ENCODE measurements around the gene COL28A1.
"Not testable (repeated sequence)": the region's sequence is repeated elsewhere in the genome, so short reads cannot be mapped to it uniquely, and the experiment has no call there.

The COL28A1 gene

GRCh38 chr7:7519528-7519927, 16.1 kb downstream of the COL28A1 start:
- DNase-seq (ENCODE audit: low read depth in 2 of 2, low spot score in 1 of 2), result no peak

DNA sequence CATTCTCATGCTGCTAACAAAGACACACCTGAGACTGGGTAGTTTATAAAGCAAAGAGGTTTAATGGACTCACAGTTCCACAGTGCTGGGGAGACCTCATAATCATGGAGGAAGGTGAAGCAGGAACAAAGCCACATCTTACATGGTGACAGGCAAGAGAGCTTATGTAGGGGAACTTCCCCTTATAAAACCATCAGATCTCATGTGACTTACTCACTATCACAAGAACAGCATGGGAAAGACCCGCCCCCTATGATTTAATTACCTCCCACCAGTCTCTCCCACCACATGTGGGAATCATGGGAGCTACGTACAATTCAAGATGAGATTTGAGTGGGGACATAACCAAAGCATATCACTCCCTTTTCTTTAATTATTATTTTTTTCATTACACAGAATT, 16.6 kb downstream of the COL28A1 start:
- DNase-seq (ENCODE audit: low read depth in 2 of 2, low spot score in 1 of 2), result no peak

DNA sequence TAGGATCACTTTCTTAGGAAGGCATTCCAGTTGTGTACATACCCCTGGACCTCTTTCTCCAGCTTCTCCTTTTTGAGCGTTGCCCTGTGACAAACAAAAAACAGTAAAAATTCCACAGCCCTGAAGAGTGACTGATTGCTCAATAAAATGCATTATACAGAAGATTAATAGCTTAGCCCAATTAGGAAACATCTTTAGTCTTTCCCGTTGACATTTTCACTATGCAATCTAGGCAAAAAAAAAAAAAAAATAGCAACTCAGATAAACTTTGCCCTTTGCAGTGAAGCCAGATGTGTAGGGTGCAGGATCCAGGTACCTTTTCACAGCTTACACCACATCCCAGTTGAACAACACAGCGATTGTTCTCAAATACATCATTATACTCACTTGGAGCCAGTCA, 17.9 kb downstream of the COL28A1 start:
- DNase-seq (ENCODE audit: low read depth in 2 of 2, low spot score in 1 of 2), result no peak

DNA sequence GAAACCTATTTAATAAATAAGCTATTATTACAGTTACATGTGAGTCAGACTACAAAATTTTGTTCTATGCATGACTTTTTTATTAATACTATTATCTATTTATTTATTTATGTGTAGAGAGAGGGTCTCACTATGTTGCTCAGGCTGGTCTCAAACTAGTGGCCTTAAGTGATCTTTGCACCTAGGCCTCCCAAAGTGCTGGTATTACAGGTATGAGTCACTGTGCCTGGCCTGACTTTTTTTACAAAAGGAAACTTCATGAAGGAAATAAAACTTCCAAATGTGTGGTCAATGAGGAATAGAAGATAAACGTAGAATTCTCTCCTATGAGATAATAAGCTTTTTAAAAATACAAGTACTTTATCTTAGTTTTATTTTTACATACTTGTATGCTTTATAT, 19.0 kb downstream of the COL28A1 start:
- DNase-seq (ENCODE audit: low read depth in 2 of 2, low spot score in 1 of 2), result no peak

DNA sequence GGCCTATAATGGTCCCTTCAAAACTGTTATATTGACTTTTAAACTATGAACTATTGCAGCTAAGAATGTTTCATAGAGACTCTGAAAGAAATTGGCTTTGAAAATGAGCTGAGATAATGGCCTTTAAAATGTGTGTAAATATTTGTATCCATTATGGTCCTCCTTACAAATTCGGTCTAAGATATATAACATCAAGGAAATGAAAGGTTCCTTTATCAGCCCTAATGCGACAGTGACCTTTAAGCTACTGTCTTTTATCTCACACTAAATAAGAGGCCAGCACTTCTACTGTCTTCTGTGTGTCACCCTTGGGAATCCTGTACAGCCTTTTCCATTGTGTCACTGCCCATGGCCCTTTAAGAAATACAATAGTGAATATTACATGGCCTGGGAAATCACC, 19.5 kb downstream of the COL28A1 start:
- DNase-seq (ENCODE audit: low read depth in 2 of 2, low spot score in 1 of 2), result no peak

DNA sequence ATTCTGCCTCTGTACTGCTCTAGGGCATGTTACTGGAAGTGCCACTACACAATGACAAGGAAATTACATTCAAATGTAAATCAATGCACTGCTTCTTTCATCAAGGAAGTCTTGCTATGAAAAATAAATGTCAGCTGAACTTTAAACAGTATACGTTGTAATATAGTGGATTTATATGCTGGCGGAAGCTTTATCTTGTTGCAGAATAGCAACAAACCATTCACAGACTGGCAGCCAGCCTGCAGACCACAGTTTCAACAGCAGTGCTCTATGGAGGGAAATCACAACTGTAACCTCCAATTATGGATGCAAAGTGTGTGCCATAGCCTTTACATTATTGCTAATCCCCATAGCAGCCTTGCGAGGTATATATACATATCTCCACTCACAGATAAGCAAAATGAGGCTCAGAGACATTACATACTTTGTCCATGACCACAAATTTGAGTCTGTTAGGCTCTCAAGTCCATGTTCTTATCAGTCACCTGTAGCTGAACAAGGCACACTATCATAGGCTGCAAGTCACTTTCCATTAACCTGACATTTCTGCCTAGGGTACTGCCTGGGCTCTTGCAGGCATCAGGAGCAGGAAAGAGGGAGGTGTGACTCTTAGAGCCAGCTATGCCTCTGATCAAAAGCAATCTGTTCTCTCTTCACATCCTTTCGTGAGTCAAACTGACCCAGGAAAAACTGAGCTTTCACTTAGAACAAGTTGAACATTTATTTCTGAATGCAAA, 22.6 kb downstream of the COL28A1 start:
- DNase-seq (ENCODE audit: low read depth in 2 of 2, low spot score in 1 of 2), result no peak

DNA sequence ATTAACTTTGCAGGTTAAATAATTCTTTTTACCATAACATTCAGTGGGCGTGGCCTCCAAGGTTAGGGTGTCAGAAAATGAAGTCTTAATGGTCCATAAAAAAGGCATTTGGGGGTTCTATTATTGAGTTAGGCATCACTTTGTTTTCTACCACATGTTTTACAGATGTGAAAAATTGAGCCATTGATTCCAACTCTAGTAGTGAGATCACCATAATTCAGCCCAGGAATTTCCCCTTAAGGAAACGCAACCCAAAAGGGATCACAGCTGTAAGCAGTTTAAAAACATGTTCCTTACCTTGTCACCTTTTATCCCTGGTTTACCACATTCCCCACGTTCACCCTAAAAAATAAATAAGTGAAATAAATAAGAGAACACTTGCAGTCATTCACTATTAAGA, 24.9 kb downstream of the COL28A1 start:
- DNase-seq (ENCODE audit: low read depth in 2 of 2, low spot score in 1 of 2), result no peak

- no peak for DNase-seq (ENCODE audit: low read depth in 2 of 2, low spot score in 1 of 2)
Observed at GRCh38 chr7:7505915-7506314, 29.8 kb downstream of the COL28A1 start.

DNA sequence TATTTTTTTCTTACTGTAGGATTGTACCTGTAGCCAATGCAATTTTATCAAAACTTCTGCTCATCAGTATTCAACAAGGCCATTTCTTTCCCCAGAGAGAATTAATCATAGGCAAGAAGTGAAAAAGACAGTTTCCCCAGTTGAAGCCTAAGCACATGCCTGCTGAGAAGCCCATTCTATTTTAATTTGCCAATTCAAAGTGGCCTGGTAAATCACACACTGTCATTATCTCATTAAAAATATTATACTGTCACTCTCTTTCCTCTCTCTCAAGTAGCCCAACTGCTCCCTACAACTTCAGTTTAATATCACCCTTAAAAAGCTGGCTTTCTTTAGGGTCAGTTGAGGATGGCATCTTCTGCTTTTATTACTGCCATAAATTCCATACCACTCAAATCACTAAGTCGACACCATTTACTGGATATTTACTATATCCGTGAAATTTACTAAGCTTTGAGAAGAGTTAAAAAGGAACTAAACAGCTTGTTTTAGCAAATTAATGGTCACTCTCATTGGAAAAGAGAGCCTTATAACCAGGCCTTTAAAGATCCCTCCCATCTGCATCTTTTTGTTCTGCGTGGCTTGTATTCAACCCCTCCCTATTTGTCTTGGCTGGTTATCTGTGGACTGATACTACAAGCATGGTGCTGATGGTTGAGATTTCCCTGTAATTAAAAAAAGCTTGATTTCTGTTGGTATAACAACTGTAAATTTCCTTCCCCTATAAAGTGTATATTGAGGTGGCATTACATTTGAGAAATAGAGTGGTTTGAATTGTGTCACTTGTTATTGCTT, 30.6 kb downstream of the COL28A1 start:
- no peak for DNase-seq (ENCODE audit: low read depth in 2 of 2, low spot score in 1 of 2)

- DNase-seq (ENCODE audit: low read depth in 2 of 2, low spot score in 1 of 2), result no peak
Observed at GRCh38 chr7:7499892-7500291, 35.8 kb downstream of the COL28A1 start.

DNA sequence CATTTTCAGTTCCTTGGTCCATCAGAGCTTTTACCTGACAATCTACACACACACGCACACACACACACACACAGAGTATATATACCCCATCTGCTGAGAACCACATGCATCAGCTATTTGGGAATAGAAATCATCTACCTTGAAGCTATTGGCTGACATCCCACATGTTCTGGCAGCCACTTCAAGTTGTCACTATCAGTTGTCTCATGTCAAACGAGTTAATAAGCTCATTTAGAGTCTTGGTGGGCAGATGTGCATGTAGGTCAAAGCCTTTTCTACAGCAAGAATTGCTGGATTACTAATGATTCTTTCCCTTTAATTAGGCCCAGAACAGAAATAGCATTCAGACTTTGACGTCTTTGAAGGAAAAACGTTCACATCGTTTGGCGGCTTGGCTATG, 36.8 kb downstream of the COL28A1 start:
- no peak for DNase-seq (ENCODE audit: low read depth in 2 of 2, low spot score in 1 of 2)

DNA sequence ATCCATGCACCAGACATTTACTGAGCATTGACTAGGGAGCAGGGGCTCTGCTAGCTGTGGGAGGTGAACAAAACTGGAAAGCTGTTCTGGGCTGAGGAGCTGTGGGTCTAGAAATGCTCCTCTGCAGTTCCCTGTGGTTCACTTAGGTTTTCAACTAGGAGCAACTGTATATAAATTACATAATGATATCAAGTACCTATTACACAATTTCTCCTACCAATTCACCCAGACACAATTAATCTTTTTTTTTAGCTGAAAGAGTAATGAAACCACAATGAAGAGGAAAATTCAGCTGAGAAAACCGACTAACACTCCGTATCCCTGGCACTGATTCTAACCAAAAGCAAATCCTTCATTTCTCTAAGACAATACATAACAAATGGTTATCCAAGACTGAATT, 39.4 kb downstream of the COL28A1 start:
- DNase-seq (ENCODE audit: low read depth in 2 of 2, low spot score in 1 of 2), result no peak

DNA sequence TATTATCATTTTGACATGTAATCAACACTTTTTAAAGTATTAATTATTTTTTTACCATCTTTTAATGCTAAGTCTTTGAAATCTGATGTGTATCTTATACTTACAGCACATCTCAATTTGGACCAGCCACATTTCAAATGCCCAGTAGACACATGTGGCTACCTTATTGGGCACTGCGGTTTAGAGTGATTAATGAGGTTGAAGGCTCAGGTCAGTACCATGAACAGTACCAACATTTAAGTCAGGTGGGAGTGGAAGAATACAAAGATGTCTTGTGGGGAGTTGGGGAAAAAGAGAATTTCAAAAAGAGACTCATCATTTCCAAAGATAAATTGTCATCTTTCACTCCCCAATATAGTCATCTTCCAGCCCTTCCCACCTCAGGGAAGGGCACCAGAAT, 40.5 kb downstream of the COL28A1 start:
- no peak for DNase-seq (ENCODE audit: low read depth in 2 of 2, low spot score in 1 of 2)

GRCh38 chr7:7491044-7491443, 44.6 kb downstream of the COL28A1 start:
- no peak for DNase-seq (ENCODE audit: low read depth in 2 of 2, low spot score in 1 of 2)

GRCh38 chr7:7490003-7490402, 45.7 kb downstream of the COL28A1 start:
- no peak for DNase-seq (ENCODE audit: low read depth in 2 of 2, low spot score in 1 of 2)

GRCh38 chr7:7489546-7489945, 46.1 kb downstream of the COL28A1 start:
- DNase-seq (ENCODE audit: low read depth in 2 of 2, low spot score in 1 of 2), result no peak

GRCh38 chr7:7486362-7486761, 49.3 kb downstream of the COL28A1 start:
- no peak for DNase-seq (ENCODE audit: low read depth in 2 of 2, low spot score in 1 of 2)

- no peak for DNase-seq (ENCODE audit: low read depth in 2 of 2, low spot score in 1 of 2)
Observed at GRCh38 chr7:7484072-7484471, 51.6 kb downstream of the COL28A1 start.

- no peak for DNase-seq (ENCODE audit: low read depth in 2 of 2, low spot score in 1 of 2)
Observed at GRCh38 chr7:7481802-7482201, 53.9 kb downstream of the COL28A1 start.

DNA sequence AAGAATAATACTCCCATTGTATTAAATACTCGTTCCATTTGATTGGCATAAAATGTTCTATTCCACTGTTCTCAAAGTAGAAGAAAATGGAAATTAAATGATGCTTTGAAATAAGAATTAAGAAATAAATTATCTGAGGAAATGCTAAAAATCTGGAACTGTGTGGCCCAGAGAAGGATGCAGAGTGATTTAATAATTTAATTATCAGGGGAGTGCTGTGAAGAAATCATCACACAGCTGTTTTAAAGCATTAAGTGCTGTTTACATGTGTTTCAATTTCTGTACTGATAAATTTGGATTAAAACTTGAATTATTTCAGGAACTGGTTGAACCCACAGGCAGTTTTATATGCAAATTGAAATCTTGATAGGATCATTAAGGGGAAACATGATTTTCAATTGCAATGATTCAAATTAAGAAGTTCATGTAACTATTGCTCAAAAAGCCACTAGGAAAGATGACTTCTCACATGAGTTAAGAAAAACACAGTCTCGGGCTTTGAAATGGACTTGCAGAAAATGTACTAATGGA, 56.3 kb downstream of the COL28A1 start:
- no peak for DNase-seq (ENCODE audit: low read depth in 2 of 2, low spot score in 1 of 2)

DNA sequence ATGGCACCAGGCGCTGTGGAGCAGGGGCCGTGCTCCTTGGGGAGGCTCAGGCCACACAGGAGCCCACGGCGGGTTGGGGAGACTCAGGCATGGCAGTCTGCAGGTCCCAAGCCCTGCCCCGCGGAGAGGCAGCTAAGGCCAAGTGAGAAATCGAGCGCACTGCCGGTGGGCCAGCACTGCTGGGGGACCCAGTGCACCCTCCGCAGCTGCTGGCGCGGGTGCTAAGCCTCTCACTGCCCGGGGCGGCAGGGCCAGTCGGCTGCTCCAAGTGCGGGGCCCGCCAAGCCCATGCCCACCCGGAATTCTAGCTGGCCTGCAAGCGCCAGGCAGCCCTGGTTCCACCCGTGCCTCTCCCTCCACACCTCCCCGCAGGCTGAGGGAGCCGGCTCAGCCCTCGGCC, 57.1 kb downstream of the COL28A1 start:
- no peak for DNase-seq (ENCODE audit: low read depth in 2 of 2, low spot score in 1 of 2)

DNA sequence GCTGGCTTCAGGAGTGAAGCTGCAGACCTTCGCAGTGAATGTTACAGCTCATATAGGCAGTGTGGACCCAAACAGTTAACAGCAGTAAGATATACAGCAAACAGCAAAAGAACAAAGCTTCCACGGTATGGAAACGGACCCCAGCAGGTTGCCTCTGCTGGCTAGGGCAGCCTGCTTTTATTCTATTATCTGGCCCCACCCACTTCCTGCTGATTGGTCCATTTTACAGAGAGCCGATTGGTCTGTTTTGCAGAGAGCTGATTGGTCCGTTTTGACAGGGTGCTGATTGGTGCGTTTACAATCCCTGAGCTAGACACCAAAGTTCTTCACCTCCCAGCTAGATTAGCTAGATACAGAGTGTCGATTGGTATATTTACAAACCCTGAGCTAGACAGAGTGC, 58.0 kb downstream of the COL28A1 start:
- not testable (repeated sequence) for DNase-seq (ENCODE audit: low read depth in 2 of 2, low spot score in 1 of 2)
